ENCODE measurements around the gene GRPEL1. TPM values are rescaled to one million over a fixed set of nuclear protein-coding genes. Genes with fewer than 3 reads are reported as not detected.
A peak's percentile ranks its signal among the peaks of the same experiment; 100 is the strongest.

The GRPEL1 gene
- total RNA-seq, 1 donor from 2014 or later = 21.0 TPM

DNA sequence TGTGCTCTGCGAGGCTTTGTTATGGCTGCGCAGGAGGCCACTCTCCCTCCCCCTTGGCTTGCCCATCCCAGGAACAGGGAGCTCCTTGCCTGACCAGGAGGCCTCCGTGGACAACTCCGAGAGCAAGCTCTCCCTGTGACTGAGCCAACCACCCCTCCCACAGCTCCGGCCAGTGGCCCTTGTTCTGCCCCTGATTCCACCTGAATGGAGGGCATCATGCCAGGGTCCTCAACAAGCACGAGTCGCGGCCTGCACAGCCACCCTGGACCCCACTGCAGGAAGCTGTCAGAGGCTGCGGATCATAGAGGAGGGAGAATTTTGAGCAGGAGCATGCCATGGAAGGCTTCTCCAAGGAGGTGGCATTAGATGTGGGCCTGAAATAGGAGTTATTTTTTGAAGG, 44.8 kb upstream of the GRPEL1 start:
- Mint-ChIP-seq H3K4me1 (peaks cover 3% of the 10 kb centered on the region), H3K9me3 (peaks cover 8% of the 10 kb centered on the region), H3K36me3 (no peaks in the 10 kb centered on the region), H3K27ac (no peak overlapping the region), H3K4me3 (no peak overlapping the region), H3K27me3 (ENCODE audit: insufficient read depth, low read depth) (peaks cover 8% of the 10 kb centered on the region)
- TF ChIP-seq CTCF (IDR thresholded peaks at IDR 0.05) = no peak
- no peak for TF ChIP-seq EZH2phosphoT487 (IDR thresholded peaks at IDR 0.05)
- no peak for TF ChIP-seq EZH2 (IDR thresholded peaks at IDR 0.05)
- H4K20me1 ChIP-seq (ENCODE audit: low read depth) = no peaks in the 10 kb centered on the region
- no peak overlapping the region for H3K4me2 ChIP-seq
- H3K4me3 ChIP-seq = no peak overlapping the region
- no peaks in the 10 kb centered on the region for H3K36me3 ChIP-seq
- no peaks in the 10 kb centered on the region for H3K9me3 ChIP-seq (ENCODE audit: low read depth)
- H3K79me2 ChIP-seq (ENCODE audit: low read depth) = no peaks in the 10 kb centered on the region
- no peak for DNase-seq (ENCODE audit: low spot score)
- no peak overlapping the region for H2AFZ ChIP-seq (replicated peaks)
- no peak overlapping the region for H3K27ac ChIP-seq
- H3K27me3 ChIP-seq = no peaks in the 10 kb centered on the region
- H3F3A ChIP-seq (ENCODE audit: low read depth) = no peaks in the 10 kb centered on the region
- H3K9ac ChIP-seq = no peak overlapping the region
- no peaks in the 10 kb centered on the region for H3K4me1 ChIP-seq

DNA sequence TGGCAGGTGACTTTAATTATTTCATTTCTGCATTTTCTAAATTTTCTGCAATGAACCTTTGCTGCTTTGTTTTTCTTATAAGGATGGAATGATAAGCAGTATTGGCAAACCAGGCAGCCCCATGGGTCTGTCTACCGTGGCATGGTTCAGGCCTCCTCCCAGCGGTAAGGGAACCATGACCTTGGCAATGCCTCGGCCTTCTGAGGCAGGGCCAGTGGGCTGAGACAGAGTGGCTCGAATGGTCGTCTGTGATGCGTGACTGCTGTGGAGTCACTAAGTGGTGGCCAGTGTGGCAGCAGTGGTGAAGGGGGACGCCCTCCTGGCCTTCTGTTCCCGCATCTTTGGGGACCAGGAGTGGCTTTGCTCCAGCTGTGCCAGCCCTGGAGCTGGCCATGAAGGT, 43.6 kb upstream of the GRPEL1 start:
- Histone ChIP-seq H3K27ac (no peak overlapping the region), H3K9ac (no peak overlapping the region), H4K20me1 (ENCODE audit: low read depth) (no peaks in the 10 kb centered on the region), H3K4me3 (no peak overlapping the region), H3K4me2 (no peak overlapping the region), H3K9me3 (ENCODE audit: low read depth) (no peaks in the 10 kb centered on the region), H3F3A (ENCODE audit: low read depth) (no peaks in the 10 kb centered on the region), H3K27me3 (no peaks in the 10 kb centered on the region), H2AFZ (replicated peaks) (no peak overlapping the region), H3K79me2 (ENCODE audit: low read depth) (no peaks in the 10 kb centered on the region), H3K4me1 (no peaks in the 10 kb centered on the region), H3K36me3 (no peaks in the 10 kb centered on the region)
- Mint-ChIP-seq H3K27ac (no peak overlapping the region), H3K4me3 (no peak overlapping the region), H3K4me1 (peaks cover 3% of the 10 kb centered on the region), H3K36me3 (no peaks in the 10 kb centered on the region), H3K27me3 (ENCODE audit: insufficient read depth, low read depth) (peaks cover 8% of the 10 kb centered on the region), H3K9me3 (peaks cover 8% of the 10 kb centered on the region)
- DNase-seq (ENCODE audit: low spot score) = no peak
- no peak for TF ChIP-seq CTCF (IDR thresholded peaks at IDR 0.05)
- TF ChIP-seq EZH2 (IDR thresholded peaks at IDR 0.05) = no peak
- TF ChIP-seq EZH2phosphoT487 (IDR thresholded peaks at IDR 0.05) = no peak

DNA sequence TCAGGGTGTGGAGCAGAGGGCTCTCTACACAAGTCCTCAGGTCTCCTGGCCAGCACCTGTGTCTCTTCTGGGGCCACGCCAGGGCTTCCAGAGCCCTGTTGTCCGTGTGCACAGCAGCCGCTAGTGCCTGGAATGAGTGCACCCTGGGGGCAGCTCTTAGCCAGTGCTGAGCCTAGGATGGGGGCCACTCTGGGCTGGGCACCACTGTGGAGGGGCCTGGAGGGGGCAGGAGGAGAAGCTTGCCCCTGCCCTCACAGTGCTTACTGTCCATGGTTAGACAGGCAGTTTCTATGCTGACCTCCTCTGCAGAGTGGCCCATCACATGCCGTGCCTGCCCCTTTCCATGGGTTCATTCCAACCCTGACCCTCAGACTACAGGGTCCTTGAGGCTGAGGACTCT, 42.7 kb upstream of the GRPEL1 start:
- no peaks in the 10 kb centered on the region for H3K27me3 ChIP-seq
- no peaks in the 10 kb centered on the region for H3K36me3 ChIP-seq
- TF ChIP-seq EZH2 (IDR thresholded peaks at IDR 0.05) = no peak
- H3K9me3 ChIP-seq (ENCODE audit: low read depth) = no peaks in the 10 kb centered on the region
- H3K79me2 ChIP-seq (ENCODE audit: low read depth) = no peaks in the 10 kb centered on the region
- Mint-ChIP-seq H3K36me3 (no peaks in the 10 kb centered on the region), H3K4me1 (peaks cover 5% of the 10 kb centered on the region), H3K4me3 (no peak overlapping the region), H3K27ac (no peak overlapping the region), H3K9me3 (peaks cover 8% of the 10 kb centered on the region), H3K27me3 (ENCODE audit: insufficient read depth, low read depth) (peaks cover 8% of the 10 kb centered on the region)
- no peak for DNase-seq (ENCODE audit: low spot score)
- H2AFZ ChIP-seq (replicated peaks) = no peak overlapping the region
- H3K4me1 ChIP-seq = no peaks in the 10 kb centered on the region
- no peak overlapping the region for H3K27ac ChIP-seq
- H3K9ac ChIP-seq = no peak overlapping the region
- no peak overlapping the region for H3K4me2 ChIP-seq
- H3F3A ChIP-seq (ENCODE audit: low read depth) = no peaks in the 10 kb centered on the region
- no peak overlapping the region for H3K4me3 ChIP-seq
- H4K20me1 ChIP-seq (ENCODE audit: low read depth) = no peaks in the 10 kb centered on the region

DNA sequence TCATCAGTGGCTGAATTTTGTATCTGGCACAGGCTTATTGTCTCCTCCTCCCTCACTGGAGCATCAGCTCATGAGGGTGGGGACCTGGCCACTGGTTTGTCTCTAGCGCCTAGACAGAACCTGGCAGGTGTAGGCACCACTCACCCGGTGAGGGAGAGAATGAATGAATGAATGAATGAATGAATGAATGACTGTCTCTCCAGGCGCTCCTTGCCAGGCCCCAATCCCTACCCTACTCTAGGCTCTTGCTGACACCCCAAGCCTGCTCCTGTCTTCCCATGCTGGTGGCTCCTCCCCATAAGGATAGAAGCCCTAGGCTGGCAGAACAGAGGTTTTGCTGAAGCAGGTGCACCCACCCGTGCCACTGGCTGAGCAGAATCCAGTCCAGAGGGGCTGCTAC, 41.3 kb upstream of the GRPEL1 start:
- H3K27me3 Mint-ChIP-seq (ENCODE audit: insufficient read depth, low read depth) = peaks cover 10% of the 10 kb centered on the region
- H3K9ac ChIP-seq = no peak overlapping the region
- DNase-seq (ENCODE audit: low spot score) = no peak
- H3K9me3 ChIP-seq (ENCODE audit: low read depth) = no peaks in the 10 kb centered on the region
- H3K4me3 ChIP-seq = no peak overlapping the region
- H3K9me3 Mint-ChIP-seq = peaks cover 8% of the 10 kb centered on the region
- no peak overlapping the region for H3K4me2 ChIP-seq
- H4K20me1 ChIP-seq (ENCODE audit: low read depth) = no peaks in the 10 kb centered on the region
- peaks cover 2% of the 10 kb centered on the region for H3K4me1 ChIP-seq
- H3K4me1 Mint-ChIP-seq = peaks cover 12% of the 10 kb centered on the region
- no peaks in the 10 kb centered on the region for H3K27me3 ChIP-seq
- TF ChIP-seq CTCF (IDR thresholded peaks at IDR 0.05) (no peak), EZH2phosphoT487 (IDR thresholded peaks at IDR 0.05) (no peak), EZH2 (IDR thresholded peaks at IDR 0.05) (no peak)
- no peaks in the 10 kb centered on the region for H3K36me3 ChIP-seq
- H3K27ac Mint-ChIP-seq = peak overlapping the region; percentile 43
- no peak overlapping the region for H2AFZ ChIP-seq (replicated peaks)
- no peaks in the 10 kb centered on the region for H3K36me3 Mint-ChIP-seq
- H3K4me3 Mint-ChIP-seq = no peak overlapping the region
- H3F3A ChIP-seq (ENCODE audit: low read depth) = peaks cover 2% of the 10 kb centered on the region
- H3K27ac ChIP-seq = no peak overlapping the region
- no peaks in the 10 kb centered on the region for H3K79me2 ChIP-seq (ENCODE audit: low read depth)
